Measurements from ENCODE around the gene FYN. TPM values are rescaled to one million over a fixed set of nuclear protein-coding genes. Genes with fewer than 3 reads are reported as not detected.

The FYN gene
- total RNA-seq, 1 experiment from 2014 or later, result 37.8 TPM

DNA sequence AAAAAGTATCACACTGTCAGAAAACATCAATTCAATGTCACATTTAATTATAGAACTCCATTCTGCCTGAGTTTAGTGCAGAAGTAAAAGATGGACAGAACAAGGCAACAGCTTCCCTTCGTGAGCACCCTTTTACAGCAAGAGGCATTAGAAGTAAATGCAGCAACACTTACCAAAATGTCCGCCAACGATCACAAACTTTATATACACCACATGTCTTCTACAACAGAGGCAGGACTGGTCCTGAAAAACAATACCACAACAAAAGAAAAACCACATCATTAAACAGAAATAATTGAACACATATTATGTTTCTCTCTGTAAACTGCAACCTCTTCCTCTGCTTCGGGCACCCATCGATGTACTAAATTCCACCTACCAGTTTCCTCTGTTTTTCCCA is 92.9 kb downstream of the FYN start:
- Mint-ChIP-seq H3K4me1 (ENCODE audit: insufficient read depth, unreplicated experiment) (peaks cover 10% of the 10 kb centered on the region), H3K4me3 (ENCODE audit: unreplicated experiment) (no peak overlapping the region), H3K27ac (ENCODE audit: low read depth, unreplicated experiment) (no peak overlapping the region), H3K9me3 (ENCODE audit: unreplicated experiment) (no peaks in the 10 kb centered on the region), H3K36me3 (ENCODE audit: insufficient read depth, unreplicated experiment) (no peaks in the 10 kb centered on the region), H3K27me3 (ENCODE audit: insufficient read depth, unreplicated experiment) (no peaks in the 10 kb centered on the region)
- TF ChIP-seq, protein P1, sequence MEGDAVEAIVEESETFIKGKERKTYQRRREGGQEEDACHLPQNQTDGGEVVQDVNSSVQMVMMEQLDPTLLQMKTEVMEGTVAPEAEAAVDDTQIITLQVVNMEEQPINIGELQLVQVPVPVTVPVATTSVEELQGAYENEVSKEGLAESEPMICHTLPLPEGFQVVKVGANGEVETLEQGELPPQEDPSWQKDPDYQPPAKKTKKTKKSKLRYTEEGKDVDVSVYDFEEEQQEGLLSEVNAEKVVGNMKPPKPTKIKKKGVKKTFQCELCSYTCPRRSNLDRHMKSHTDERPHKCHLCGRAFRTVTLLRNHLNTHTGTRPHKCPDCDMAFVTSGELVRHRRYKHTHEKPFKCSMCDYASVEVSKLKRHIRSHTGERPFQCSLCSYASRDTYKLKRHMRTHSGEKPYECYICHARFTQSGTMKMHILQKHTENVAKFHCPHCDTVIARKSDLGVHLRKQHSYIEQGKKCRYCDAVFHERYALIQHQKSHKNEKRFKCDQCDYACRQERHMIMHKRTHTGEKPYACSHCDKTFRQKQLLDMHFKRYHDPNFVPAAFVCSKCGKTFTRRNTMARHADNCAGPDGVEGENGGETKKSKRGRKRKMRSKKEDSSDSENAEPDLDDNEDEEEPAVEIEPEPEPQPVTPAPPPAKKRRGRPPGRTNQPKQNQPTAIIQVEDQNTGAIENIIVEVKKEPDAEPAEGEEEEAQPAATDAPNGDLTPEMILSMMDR (IDR thresholded peaks at IDR 0.05; ENCODE audit: unreplicated experiment), result no peak
- BruUV-seq (replicated peaks), result no TSS peak
- intact Hi-C loops (cut with micrococcal nuclease), result no loop called here
- POLR2A ChIA-PET, result interaction anchor here (0.6 kb wide), 1 partner anchor 1796 kb away, joined by 3 read pairs; no protein-coding TSS in a partner anchor
- no peak for DNase-seq (ENCODE audit: unreplicated experiment)
- CTCF ChIA-PET, result no interaction called here

GRCh38 chr6:111779660-111780059 is 93.6 kb downstream of the FYN start:
- POLR2A ChIA-PET, result interaction anchor here (0.6 kb wide), 1 partner anchor 1797 kb away, joined by 3 read pairs; no protein-coding TSS in a partner anchor
- Mint-ChIP-seq H3K27me3 (ENCODE audit: insufficient read depth, unreplicated experiment) (no peaks in the 10 kb centered on the region), H3K36me3 (ENCODE audit: insufficient read depth, unreplicated experiment) (no peaks in the 10 kb centered on the region), H3K4me3 (ENCODE audit: unreplicated experiment) (no peak overlapping the region), H3K27ac (ENCODE audit: low read depth, unreplicated experiment) (no peak overlapping the region), H3K9me3 (ENCODE audit: unreplicated experiment) (no peaks in the 10 kb centered on the region), H3K4me1 (ENCODE audit: insufficient read depth, unreplicated experiment) (peaks cover 10% of the 10 kb centered on the region)
- intact Hi-C loops (cut with micrococcal nuclease), result no loop called here
- TF ChIP-seq, protein P1 (IDR thresholded peaks at IDR 0.05; ENCODE audit: unreplicated experiment), result no peak
- no peak for DNase-seq (ENCODE audit: unreplicated experiment)
- CTCF ChIA-PET, result interaction anchor here (0.6 kb wide), 1 partner anchor 1346 kb away, joined by 3 read pairs; no protein-coding TSS in a partner anchor
- BruUV-seq (replicated peaks), result no TSS peak

GRCh38 chr6:111779031-111779430 is 94.2 kb downstream of the FYN start:
- TF ChIP-seq, protein P1 (IDR thresholded peaks at IDR 0.05; ENCODE audit: unreplicated experiment), result no peak
- ChIA-PET POLR2A (interaction anchor here (0.9 kb wide), 1 partner anchor 9 kb away, joined by 3 read pairs; no protein-coding TSS in a partner anchor), CTCF (interaction anchor here (0.6 to 0.7 kb wide), 2 partner anchors 196 to 1347 kb away, joined by 3 read pairs; no protein-coding TSS in a partner anchor)
- Mint-ChIP-seq H3K9me3 (ENCODE audit: unreplicated experiment) (no peaks in the 10 kb centered on the region), H3K4me3 (ENCODE audit: unreplicated experiment) (no peak overlapping the region), H3K27ac (ENCODE audit: low read depth, unreplicated experiment) (no peak overlapping the region), H3K4me1 (ENCODE audit: insufficient read depth, unreplicated experiment) (peaks cover 10% of the 10 kb centered on the region), H3K27me3 (ENCODE audit: insufficient read depth, unreplicated experiment) (no peaks in the 10 kb centered on the region), H3K36me3 (ENCODE audit: insufficient read depth, unreplicated experiment) (no peaks in the 10 kb centered on the region)
- intact Hi-C loops (cut with micrococcal nuclease), result no loop called here
- no TSS peak for BruUV-seq (replicated peaks)
- no peak for DNase-seq (ENCODE audit: unreplicated experiment)

DNA sequence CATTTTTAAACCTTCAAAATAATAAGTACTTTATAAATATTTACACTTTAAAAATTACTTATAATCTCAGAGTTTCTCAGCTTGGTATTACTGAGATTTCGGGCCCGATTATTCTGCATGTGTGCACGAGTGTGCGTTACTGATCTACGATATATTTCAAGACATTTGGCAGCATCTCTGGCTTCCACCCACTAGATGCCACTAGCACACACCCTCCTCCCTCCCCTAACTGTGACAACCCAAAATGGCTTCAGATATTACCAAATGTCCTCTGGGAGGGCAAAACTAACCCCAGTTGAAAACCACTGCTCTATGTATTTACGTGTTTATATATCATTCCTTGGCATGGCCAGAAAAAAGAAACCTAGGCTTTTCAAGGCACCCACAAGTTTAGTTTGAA is 95.9 kb downstream of the FYN start:
- Mint-ChIP-seq H3K4me3 (ENCODE audit: unreplicated experiment) (no peak overlapping the region), H3K27me3 (ENCODE audit: insufficient read depth, unreplicated experiment) (no peaks in the 10 kb centered on the region), H3K27ac (ENCODE audit: low read depth, unreplicated experiment) (no peak overlapping the region), H3K4me1 (ENCODE audit: insufficient read depth, unreplicated experiment) (peaks cover 10% of the 10 kb centered on the region), H3K36me3 (ENCODE audit: insufficient read depth, unreplicated experiment) (no peaks in the 10 kb centered on the region), H3K9me3 (ENCODE audit: unreplicated experiment) (no peaks in the 10 kb centered on the region)
- BruUV-seq (replicated peaks), result no TSS peak
- ChIA-PET POLR2A (no interaction called here), CTCF (no interaction called here)
- intact Hi-C loops (cut with micrococcal nuclease), result no loop called here
- TF ChIP-seq, protein P1 (IDR thresholded peaks at IDR 0.05; ENCODE audit: unreplicated experiment), result no peak
- DNase-seq (ENCODE audit: unreplicated experiment), result no peak
